ENCODE results near the gene TMEM203. TPM values are rescaled to one million over a fixed set of nuclear protein-coding genes. Genes with fewer than 3 reads are reported as not detected.

The TMEM203 gene
- total and polyA plus RNA-seq, 2 experiments from 2014 or later: 32.7 to 53.4 TPM

DNA sequence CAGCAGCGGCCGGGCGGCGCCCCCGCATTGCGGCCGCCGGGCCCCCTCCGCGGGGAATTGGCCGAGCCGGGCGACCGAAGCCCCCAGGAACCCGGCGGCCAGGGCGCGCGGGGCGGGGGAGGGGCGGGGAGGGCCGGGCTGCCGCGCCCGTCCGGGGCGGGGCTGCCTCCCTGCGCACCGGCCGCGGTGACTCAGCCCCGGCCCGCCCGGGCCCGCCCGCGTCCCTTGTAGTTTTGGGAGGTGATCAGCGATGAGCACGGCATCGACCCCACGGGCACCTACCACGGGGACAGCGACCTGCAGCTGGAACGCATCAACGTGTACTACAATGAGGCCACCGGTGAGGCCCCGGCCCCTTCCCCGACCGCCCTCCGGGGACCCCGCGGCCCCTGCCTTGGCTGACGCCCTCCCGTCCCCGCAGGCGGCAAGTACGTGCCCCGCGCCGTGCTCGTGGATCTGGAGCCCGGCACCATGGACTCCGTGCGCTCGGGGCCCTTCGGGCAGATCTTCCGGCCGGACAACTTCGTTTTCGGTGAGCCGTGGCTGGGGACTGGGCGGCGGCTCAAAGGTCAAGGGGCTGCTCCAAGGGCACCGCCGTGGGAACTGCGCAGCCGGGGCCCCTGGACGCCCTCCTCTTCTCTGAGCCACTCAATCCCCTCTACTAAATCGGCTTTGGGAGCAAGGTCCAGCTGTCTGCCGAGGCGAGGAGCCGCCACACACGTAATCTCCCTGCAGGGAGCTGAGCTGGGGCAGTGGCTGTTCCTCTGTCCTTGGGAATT is 36.2 kb upstream of the TMEM203 start:
- no peaks in the 10 kb centered on the region for H3K9me3 Mint-ChIP-seq
- peaks cover 27% of the 10 kb centered on the region; the same call in 1 of the 2 replicates for H3K4me1 ChIP-seq (ENCODE audit: insufficient read depth)
- peaks cover 16% of the 10 kb centered on the region for H4K20me1 ChIP-seq (replicated peaks; ENCODE audit: insufficient read depth)
- peak overlapping the region; percentile 89 for H3K4me3 ChIP-seq
- peaks cover 29% of the 10 kb centered on the region for H3K27me3 Mint-ChIP-seq (ENCODE audit: insufficient read depth, low read depth, poor library complexity)
- H3K27ac Mint-ChIP-seq: peak overlapping the region; percentile 72; the same call in 1 of the 2 replicates
- H3K27ac ChIP-seq (ENCODE audit: low read depth): no peak overlapping the region; the same call in 1 of the 2 replicates
- no peak for DNase-seq (ENCODE audit: low spot score)
- no peaks in the 10 kb centered on the region for H3K9me2 ChIP-seq (ENCODE audit: insufficient read depth)
- H3K27me3 ChIP-seq (ENCODE audit: insufficient read depth): no peaks in the 10 kb centered on the region
- H3K36me3 ChIP-seq (ENCODE audit: insufficient read depth): no peaks in the 10 kb centered on the region
- peaks cover 31% of the 10 kb centered on the region for H3K36me3 Mint-ChIP-seq (ENCODE audit: low read depth)
- TF ChIP-seq EZH2 (IDR thresholded peaks at IDR 0.05; ENCODE audit: low read depth, unreplicated experiment) (no peak), CREB1 (CRISPR knock-in tag; IDR thresholded peaks at IDR 0.05; ENCODE audit: low read depth) (no peak), JUNB (IDR thresholded peaks at IDR 0.05; ENCODE audit: unreplicated experiment) (no peak), ZNF114 (CRISPR knock-in tag; IDR thresholded peaks at IDR 0.05) (no peak), POLR2AphosphoS5 (IDR thresholded peaks at IDR 0.05; ENCODE audit: low read depth) (no peak), EZH2phosphoT487 (IDR thresholded peaks at IDR 0.05; ENCODE audit: unreplicated experiment) (no peak)
- TF ChIP-seq, protein P1, sequence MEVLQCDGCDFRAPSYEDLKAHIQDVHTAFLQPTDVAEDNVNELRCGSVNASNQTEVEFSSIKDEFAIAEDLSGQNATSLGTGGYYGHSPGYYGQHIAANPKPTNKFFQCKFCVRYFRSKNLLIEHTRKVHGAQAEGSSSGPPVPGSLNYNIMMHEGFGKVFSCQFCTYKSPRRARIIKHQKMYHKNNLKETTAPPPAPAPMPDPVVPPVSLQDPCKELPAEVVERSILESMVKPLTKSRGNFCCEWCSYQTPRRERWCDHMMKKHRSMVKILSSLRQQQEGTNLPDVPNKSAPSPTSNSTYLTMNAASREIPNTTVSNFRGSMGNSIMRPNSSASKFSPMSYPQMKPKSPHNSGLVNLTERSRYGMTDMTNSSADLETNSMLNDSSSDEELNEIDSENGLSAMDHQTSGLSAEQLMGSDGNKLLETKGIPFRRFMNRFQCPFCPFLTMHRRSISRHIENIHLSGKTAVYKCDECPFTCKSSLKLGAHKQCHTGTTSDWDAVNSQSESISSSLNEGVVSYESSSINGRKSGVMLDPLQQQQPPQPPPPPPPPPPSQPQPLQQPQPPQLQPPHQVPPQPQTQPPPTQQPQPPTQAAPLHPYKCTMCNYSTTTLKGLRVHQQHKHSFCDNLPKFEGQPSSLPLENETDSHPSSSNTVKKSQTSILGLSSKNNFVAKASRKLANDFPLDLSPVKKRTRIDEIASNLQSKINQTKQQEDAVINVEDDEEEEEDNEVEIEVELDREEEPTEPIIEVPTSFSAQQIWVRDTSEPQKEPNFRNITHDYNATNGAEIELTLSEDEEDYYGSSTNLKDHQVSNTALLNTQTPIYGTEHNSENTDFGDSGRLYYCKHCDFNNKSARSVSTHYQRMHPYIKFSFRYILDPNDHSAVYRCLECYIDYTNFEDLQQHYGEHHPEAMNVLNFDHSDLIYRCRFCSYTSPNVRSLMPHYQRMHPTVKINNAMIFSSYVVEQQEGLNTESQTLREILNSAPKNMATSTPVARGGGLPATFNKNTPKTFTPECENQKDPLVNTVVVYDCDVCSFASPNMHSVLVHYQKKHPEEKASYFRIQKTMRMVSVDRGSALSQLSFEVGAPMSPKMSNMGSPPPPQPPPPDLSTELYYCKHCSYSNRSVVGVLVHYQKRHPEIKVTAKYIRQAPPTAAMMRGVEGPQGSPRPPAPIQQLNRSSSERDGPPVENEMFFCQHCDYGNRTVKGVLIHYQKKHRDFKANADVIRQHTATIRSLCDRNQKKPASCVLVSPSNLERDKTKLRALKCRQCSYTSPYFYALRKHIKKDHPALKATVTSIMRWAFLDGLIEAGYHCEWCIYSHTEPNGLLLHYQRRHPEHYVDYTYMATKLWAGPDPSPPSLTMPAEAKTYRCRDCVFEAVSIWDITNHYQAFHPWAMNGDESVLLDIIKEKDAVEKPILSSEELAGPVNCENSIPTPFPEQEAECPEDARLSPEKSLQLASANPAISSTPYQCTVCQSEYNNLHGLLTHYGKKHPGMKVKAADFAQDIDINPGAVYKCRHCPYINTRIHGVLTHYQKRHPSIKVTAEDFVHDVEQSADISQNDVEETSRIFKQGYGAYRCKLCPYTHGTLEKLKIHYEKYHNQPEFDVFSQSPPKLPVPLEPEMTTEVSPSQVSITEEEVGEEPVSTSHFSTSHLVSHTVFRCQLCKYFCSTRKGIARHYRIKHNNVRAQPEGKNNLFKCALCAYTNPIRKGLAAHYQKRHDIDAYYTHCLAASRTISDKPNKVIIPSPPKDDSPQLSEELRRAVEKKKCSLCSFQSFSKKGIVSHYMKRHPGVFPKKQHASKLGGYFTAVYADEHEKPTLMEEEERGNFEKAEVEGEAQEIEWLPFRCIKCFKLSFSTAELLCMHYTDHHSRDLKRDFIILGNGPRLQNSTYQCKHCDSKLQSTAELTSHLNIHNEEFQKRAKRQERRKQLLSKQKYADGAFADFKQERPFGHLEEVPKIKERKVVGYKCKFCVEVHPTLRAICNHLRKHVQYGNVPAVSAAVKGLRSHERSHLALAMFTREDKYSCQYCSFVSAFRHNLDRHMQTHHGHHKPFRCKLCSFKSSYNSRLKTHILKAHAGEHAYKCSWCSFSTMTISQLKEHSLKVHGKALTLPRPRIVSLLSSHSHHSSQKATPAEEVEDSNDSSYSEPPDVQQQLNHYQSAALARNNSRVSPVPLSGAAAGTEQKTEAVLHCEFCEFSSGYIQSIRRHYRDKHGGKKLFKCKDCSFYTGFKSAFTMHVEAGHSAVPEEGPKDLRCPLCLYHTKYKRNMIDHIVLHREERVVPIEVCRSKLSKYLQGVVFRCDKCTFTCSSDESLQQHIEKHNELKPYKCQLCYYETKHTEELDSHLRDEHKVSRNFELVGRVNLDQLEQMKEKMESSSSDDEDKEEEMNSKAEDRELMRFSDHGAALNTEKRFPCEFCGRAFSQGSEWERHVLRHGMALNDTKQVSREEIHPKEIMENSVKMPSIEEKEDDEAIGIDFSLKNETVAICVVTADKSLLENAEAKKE (CRISPR knock-in tag; IDR thresholded peaks at IDR 0.05): no peak
- TF ChIP-seq, protein P2, sequence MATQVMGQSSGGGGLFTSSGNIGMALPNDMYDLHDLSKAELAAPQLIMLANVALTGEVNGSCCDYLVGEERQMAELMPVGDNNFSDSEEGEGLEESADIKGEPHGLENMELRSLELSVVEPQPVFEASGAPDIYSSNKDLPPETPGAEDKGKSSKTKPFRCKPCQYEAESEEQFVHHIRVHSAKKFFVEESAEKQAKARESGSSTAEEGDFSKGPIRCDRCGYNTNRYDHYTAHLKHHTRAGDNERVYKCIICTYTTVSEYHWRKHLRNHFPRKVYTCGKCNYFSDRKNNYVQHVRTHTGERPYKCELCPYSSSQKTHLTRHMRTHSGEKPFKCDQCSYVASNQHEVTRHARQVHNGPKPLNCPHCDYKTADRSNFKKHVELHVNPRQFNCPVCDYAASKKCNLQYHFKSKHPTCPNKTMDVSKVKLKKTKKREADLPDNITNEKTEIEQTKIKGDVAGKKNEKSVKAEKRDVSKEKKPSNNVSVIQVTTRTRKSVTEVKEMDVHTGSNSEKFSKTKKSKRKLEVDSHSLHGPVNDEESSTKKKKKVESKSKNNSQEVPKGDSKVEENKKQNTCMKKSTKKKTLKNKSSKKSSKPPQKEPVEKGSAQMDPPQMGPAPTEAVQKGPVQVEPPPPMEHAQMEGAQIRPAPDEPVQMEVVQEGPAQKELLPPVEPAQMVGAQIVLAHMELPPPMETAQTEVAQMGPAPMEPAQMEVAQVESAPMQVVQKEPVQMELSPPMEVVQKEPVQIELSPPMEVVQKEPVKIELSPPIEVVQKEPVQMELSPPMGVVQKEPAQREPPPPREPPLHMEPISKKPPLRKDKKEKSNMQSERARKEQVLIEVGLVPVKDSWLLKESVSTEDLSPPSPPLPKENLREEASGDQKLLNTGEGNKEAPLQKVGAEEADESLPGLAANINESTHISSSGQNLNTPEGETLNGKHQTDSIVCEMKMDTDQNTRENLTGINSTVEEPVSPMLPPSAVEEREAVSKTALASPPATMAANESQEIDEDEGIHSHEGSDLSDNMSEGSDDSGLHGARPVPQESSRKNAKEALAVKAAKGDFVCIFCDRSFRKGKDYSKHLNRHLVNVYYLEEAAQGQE (IDR thresholded peaks at IDR 0.05; ENCODE audit: unreplicated experiment): no peak
- TF ChIP-seq, protein P3, sequence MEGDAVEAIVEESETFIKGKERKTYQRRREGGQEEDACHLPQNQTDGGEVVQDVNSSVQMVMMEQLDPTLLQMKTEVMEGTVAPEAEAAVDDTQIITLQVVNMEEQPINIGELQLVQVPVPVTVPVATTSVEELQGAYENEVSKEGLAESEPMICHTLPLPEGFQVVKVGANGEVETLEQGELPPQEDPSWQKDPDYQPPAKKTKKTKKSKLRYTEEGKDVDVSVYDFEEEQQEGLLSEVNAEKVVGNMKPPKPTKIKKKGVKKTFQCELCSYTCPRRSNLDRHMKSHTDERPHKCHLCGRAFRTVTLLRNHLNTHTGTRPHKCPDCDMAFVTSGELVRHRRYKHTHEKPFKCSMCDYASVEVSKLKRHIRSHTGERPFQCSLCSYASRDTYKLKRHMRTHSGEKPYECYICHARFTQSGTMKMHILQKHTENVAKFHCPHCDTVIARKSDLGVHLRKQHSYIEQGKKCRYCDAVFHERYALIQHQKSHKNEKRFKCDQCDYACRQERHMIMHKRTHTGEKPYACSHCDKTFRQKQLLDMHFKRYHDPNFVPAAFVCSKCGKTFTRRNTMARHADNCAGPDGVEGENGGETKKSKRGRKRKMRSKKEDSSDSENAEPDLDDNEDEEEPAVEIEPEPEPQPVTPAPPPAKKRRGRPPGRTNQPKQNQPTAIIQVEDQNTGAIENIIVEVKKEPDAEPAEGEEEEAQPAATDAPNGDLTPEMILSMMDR (conservative IDR thresholded peaks at IDR 0.05; ENCODE audit: low read depth in 2 of 2): no peak
- ATAC-seq: no peak
- 0 out of 2 replicates have a peak, but pooled peaks cover 29% of the 10 kb centered on the region for H3F3A ChIP-seq (replicated peaks; ENCODE audit: low read depth)
- peaks cover 39% of the 10 kb centered on the region for H3K4me1 Mint-ChIP-seq
- H2AFZ ChIP-seq: no peak overlapping the region
- H3K79me2 ChIP-seq (replicated peaks; ENCODE audit: insufficient read depth): peaks cover 29% of the 10 kb centered on the region
- H3K4me3 Mint-ChIP-seq: peak overlapping the region; percentile 86
- H3K4me2 ChIP-seq: peak overlapping the region; percentile 90
